Measurements from ENCODE around the gene FAM107B. TPM values are rescaled to one million over a fixed set of nuclear protein-coding genes. Genes with fewer than 3 reads are reported as not detected.
"Not testable (repeated sequence)": the region's sequence is repeated elsewhere in the genome, so short reads cannot be mapped to it uniquely, and the experiment has no call there.

FAM107B gene
- total RNA-seq, 6 donors from 2014 or later, result 44.0 to 136 (median 77.0) TPM

DNA sequence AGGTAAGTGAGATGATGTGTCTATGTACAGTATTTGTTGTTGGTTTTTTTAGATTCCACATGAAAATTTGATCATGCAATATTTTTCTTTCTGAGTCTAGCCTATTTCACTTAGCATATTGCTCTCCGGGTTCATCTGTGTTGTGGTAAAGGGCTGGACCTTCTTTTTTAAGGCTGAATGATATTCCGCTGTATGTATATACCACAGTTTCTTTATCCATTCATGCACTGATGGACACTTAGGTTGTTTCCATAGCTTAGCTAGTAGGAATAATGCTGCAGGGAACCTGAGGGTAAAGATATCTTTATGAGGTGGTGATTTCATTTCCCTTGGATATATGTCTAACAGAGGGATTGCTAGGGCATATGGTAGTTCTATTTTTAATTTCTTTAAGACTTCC, 80.8 kb downstream of the FAM107B start:
- Histone ChIP-seq H3K9me3 (no peaks in the 10 kb centered on the region), H3K27ac (no peak overlapping the region), H3K4me3 (no peak overlapping the region), H3K4me1 (no peaks in the 10 kb centered on the region), H3K36me3 (no peaks in the 10 kb centered on the region), H3K27me3 (no peaks in the 10 kb centered on the region)
- DNase-seq, result no peak
- 75 to 96% methylated on average over 2 of the region's 2 CpGs for whole genome bisulfite sequencing, 2 donors
- ATAC-seq (ENCODE audit: low FRiP score in 2 of 2), result no peak
- TF ChIP-seq POLR2AphosphoS5 (IDR thresholded peaks at IDR 0.05), result no peak
- TF ChIP-seq CTCF (IDR thresholded peaks at IDR 0.05), result no peak
- no peak for TF ChIP-seq EP300 (IDR thresholded peaks at IDR 0.05)
- no peak for TF ChIP-seq POLR2A (IDR thresholded peaks at IDR 0.05)

DNA sequence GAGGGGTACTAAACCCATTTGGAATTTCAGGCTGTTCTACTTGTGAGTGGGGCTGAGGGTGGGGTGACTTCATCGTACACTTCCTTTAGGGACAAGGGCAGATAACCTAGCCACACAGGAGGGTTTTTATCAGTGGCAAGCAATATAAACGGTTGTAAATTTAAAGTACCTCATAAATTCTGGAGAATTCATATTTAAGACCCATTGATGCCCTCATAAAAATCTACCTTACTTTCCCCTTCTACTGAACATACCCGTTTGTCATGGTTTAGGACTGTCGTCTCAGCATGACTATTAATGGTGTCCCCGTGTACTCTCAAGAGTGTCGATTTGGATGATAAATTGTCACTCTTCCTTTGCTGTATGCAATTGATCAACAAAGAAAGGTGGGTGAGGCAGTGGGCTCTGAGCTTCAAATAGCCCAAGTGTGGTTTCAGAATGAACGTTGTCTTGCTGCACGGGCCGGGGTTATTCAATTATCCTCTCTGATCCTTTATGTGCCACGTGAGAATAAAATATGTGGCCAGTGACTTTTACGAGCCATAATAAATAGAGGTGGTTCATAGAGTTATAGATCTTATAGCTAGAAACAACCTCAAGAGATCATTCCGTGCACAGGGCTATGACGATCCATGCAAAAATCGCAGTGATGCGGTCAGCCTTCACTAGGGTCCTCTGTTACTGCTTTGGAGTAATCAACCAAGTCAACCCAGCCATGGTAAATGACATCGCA, 82.2 kb downstream of the FAM107B start:
- TF ChIP-seq POLR2AphosphoS5 (IDR thresholded peaks at IDR 0.05) (no peak), EP300 (IDR thresholded peaks at IDR 0.05) (no peak), POLR2A (IDR thresholded peaks at IDR 0.05) (no peak), CTCF (IDR thresholded peaks at IDR 0.05) (no peak)
- Histone ChIP-seq H3K4me1 (no peaks in the 10 kb centered on the region), H3K4me3 (no peak overlapping the region), H3K9me3 (no peaks in the 10 kb centered on the region), H3K36me3 (no peaks in the 10 kb centered on the region), H3K27ac (no peak overlapping the region), H3K27me3 (no peaks in the 10 kb centered on the region)
- DNase-seq (no peak), ATAC-seq (ENCODE audit: low FRiP score in 2 of 2) (no peak)
- 66 to 89% methylated on average over 16 of the region's 16 CpGs for WGBS, 2 donors

GRCh38 chr10:14691359-14691758, 83.3 kb downstream of the FAM107B start:
- WGBS, 2 donors, result 91 to 94% methylated on average over 8 of the region's 8 CpGs
- Histone ChIP-seq H3K27me3 (no peaks in the 10 kb centered on the region), H3K4me3 (no peak overlapping the region), H3K4me1 (no peaks in the 10 kb centered on the region), H3K27ac (no peak overlapping the region), H3K9me3 (no peaks in the 10 kb centered on the region), H3K36me3 (no peaks in the 10 kb centered on the region)
- DNase-seq (no peak), ATAC-seq (ENCODE audit: low FRiP score in 2 of 2) (no peak)
- TF ChIP-seq POLR2A (IDR thresholded peaks at IDR 0.05) (no peak), CTCF (IDR thresholded peaks at IDR 0.05) (no peak), POLR2AphosphoS5 (IDR thresholded peaks at IDR 0.05) (no peak), EP300 (IDR thresholded peaks at IDR 0.05) (no peak)

DNA sequence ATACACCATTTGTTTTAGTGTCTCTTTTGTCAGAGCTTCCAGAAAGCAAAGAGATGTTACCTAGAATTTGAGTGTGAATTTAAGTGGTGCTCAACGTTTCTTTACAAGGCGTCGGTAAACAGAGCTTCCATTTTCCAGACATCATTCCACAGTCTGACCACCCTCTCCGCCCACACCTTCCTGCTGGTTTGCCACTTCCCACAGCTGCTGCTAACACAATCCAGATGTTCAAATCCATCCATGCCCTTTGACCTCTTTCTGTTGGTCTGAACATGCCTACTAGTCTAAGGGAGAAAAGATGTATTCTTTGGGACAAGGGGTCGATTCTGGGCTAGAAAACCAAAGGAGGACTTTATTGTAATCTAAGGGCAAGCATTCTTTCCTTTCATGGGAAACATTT, 86.1 kb downstream of the FAM107B start:
- ATAC-seq (ENCODE audit: low FRiP score in 2 of 2) (peak in 1 of 2 donors; percentile 41), DNase-seq (no peak)
- Histone ChIP-seq H3K36me3 (no peaks in the 10 kb centered on the region), H3K4me3 (no peak overlapping the region), H3K27me3 (no peaks in the 10 kb centered on the region), H3K9me3 (no peaks in the 10 kb centered on the region), H3K27ac (no peak overlapping the region), H3K4me1 (no peaks in the 10 kb centered on the region)
- TF ChIP-seq POLR2AphosphoS5 (IDR thresholded peaks at IDR 0.05), result no peak
- TF ChIP-seq CTCF (IDR thresholded peaks at IDR 0.05), result no peak
- TF ChIP-seq EP300 (IDR thresholded peaks at IDR 0.05), result no peak
- no peak for TF ChIP-seq POLR2A (IDR thresholded peaks at IDR 0.05)
- WGBS, 2 donors, result 41 to 50% methylated on average over 5 of the region's 5 CpGs

DNA sequence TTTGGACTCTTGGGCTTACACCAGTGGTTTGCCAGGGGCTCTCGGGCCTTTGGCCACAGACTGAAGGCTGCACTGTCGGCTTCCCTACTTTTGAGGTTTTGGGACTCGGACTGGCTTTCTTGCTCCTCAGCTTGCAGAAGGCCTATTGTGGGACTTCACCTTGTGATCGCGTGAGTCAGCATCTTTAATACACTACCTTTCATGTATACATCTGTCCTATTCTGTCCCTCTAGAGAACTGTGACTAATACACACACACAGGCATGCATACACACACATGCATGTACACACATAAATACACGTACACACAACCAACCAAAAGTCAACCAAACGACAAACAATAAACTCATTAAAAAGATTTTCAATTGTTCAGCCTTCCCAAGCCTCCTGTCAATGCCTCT, 86.5 kb downstream of the FAM107B start:
- not testable (repeated sequence) for ATAC-seq (ENCODE audit: low FRiP score in 2 of 2); H3K27me3 ChIP-seq; DNase-seq; H3K9me3 ChIP-seq; H3K4me1 ChIP-seq; H3K4me3 ChIP-seq; H3K36me3 ChIP-seq; H3K27ac ChIP-seq
- WGBS, 2 donors, result 76 to 84% methylated on average over 6 to 7 of the region's 7 CpGs
